Motor neuron (in vitro differentiated cells): ENCODE measurements around the gene SNRNP27. TPM values are rescaled to one million over a fixed set of nuclear protein-coding genes. Genes with fewer than 3 reads are reported as not detected.

ENCODE experiments used
- ATAC-seq, 8 experiments: fragments of 200-7000 bp; cut with Tn5 transposase; replicated peaks in 6 of 8; 2 replicates each; pipeline ENCODE4 v1.8.0; 2021; ENCODE audit warnings: mild to moderate bottlenecking in 8 of 8, moderate library complexity in 8 of 8
- H3K27ac ChIP-seq, 2 donors: fragments of 250-450 bp; sonication (Bioruptor Pico); 2 replicates each; pipeline ENCODE4 v1.9.0; 2021; ENCODE audit warnings: antibody characterized with exemption in 2 of 2, mild to moderate bottlenecking in 2 of 2, moderate library complexity in 1 of 2
- H3K4me1 ChIP-seq, 2 donors: fragments of 250-450 bp; sonication (Bioruptor Pico); replicated peaks in 1 of 2; 2 replicates each; pipeline ENCODE4 v1.6.1; 2021; ENCODE audit warnings: antibody characterized with exemption in 2 of 2, mild to moderate bottlenecking in 2 of 2, moderate library complexity in 1 of 2
- H3K4me3 ChIP-seq, 5 donors: fragments of 250-450 bp; sonication (Bioruptor Pico); 2 replicates each; pipeline ENCODE4 v1.9.0; 2021; ENCODE audit warnings: antibody characterized with exemption in 5 of 5, mild to moderate bottlenecking in 5 of 5, moderate library complexity in 4 of 5
- WGBS, 10 experiments: fragments of 450-650 bp; shearing (Covaris generic); methylation state at CpG; one replicate each; pipeline ENCODE4 v1.0.0; 2022; 5-methylcytosine and 5-hydroxymethylcytosine counted together
- in situ Hi-C, 9 experiments: fragments of 400-800 bp; cut with MboI; loops; one replicate each; pipeline ENCODE4 v1.15.0; 2021; ENCODE audit warnings: low sequenced_read_pairs in 9 of 9, low pct_unique_long_range_greater_than_20kb in 2 of 9; ENCODE audit not compliant: unreplicated experiment in 9 of 9
- total RNA-seq, 8 experiments: library from RNA; unstranded; fragments of 300-600 nt; gene quantifications; 2 replicates each; pipeline versions ENCODE4 v1.2.3 to v1.2.4, GENCODE V29; 2022

SNRNP27 gene
- total RNA-seq, 8 experiments from 2014 or later = 56.6 to 90.0 (median 66.8) TPM

DNA sequence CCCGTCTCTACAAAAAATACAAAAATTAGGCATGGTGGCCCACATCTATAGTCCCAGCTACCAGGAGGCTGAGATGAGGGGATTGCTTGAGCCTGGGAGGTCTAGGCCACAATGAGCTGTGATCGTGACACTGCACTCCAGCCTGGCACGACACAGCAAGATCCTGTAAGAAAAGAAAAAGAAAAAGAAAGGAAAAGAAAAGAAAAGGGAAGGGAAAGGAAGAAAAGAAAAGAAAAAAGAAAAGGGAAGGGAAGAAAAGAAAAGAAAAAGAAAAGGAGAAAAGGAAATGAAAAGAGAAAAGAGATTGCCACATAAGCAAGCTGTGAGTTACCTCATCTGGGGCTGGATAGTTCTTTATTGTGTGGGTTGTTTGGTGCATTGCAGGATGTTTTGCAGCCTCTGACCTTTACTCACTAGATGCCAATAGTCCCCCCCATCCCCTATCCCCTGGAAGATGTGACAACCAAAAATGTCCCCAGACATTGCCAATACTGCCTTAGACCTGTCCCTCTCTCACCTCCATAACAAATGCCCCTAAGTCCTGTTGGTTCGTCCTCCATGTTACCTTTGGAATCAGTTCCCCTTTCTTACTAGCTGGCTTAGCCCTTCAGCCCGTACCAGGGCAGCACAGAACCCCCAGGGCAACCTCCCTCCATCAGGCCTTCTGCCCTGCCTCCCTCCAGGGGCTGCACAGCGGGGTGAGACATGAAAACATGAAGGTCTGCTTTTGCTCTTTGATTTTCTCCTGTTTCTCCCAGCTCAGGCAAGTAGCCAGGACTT, 58.8 kb downstream of the SNRNP27 start:
- Histone ChIP-seq H3K27ac (no peak overlapping the region), H3K4me3 (no peak overlapping the region), H3K4me1 (no peaks in the 10 kb centered on the region)
- in situ Hi-C loops = no loop called here
- no peak for ATAC-seq
- WGBS, 10 experiments = 60 to 100% (median 90%) methylated on average over 1 to 5 of the region's 6 CpGs; no CpG with 5 or more reads in 1 of the 10 experiments

DNA sequence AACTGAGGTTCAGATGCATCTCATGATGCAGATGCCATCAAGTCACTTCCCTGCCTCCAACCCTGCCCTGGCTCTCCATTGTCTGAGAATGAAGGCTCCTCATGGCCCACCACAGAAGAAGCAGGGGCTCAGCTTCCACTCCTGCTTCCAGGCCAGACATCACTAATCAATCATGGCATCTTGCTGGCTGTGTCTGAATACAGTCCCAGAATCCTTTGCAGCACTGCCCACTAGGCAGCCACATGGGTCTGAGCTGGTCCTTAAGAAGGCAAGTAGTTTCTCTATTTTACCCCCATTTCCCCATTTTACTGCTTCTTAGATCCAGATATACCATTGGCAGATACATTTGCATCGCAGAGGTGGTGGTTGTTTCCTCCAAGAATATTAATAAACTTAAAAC, 60.3 kb downstream of the SNRNP27 start:
- WGBS, 10 experiments = 50 to 100% (median 100%) methylated on average over 1 of the region's 1 CpG; no CpG with 5 or more reads in 6 of the 10 experiments
- no peak for ATAC-seq
- H3K4me3 ChIP-seq = no peak overlapping the region
- H3K4me1 ChIP-seq = no peaks in the 10 kb centered on the region
- in situ Hi-C loops = no loop called here
- H3K27ac ChIP-seq = no peak overlapping the region

Other genes with a start within 250 kb of the SNRNP27 start
- 100 to 1,000 TPM in 1 of 8 experiments, 10 to 100 TPM in 3, 1 to 10 TPM in 4; 3.3 to 104 (median 11.1) TPM for gene ANXA4, start 151.8 kb upstream of the SNRNP27 start, total RNA-seq
- gene GMCL1, start 64.3 kb upstream of the SNRNP27 start, total RNA-seq = 10 to 100 TPM in 3 of 8 experiments, 1 to 10 TPM in 5; 6.4 to 19.5 (median 8.5) TPM
- gene MXD1, start 21.2 kb downstream of the SNRNP27 start, total RNA-seq = 10 to 100 TPM in 4 of 8 experiments, 1 to 10 TPM in 4; 4.5 to 18.4 (median 9.9) TPM
- 1 to 10 TPM; 1.1 to 2.8 (median 1.7) TPM for gene ASPRV1, start 67.7 kb downstream of the SNRNP27 start, total RNA-seq
- 100 to 1,000 TPM in 4 of 8 experiments, 10 to 100 TPM in 4; 47.0 to 261 (median 104) TPM for gene PCBP1, start 193.5 kb downstream of the SNRNP27 start, total RNA-seq